ENCODE results near the gene STAB2.

STAB2 gene

DNA sequence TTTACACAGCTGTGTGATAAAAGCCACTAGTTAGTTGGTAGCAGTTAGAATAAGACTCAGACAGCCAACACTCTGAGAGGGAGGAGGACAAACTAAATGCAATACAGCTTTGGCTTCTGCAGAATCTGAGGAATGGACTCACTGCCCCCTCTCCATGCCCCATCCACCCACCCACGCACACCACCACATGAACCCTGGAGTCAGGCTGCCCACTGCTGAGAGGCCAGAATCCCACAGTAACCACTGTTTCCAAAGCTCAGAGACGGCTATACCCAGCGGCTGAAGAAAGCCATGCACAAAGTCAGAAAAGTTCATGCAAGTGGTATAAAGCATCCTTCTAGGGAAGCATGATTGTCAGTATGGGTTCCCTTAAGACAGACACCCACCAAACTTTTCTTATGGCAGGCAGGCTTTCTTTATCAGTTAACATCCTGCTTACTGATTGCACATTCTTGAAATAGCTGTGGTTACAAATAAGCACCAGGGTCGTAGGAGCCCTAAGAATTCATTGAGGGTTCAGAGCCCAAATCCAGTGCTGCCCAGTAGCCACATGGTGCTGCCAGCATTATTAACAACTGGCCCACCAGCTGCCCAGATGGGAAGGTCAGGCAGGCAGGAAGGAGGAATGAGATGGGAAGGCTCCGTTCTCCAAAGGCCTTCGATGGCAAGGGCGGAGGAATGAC, 192.5 kb downstream of the STAB2 start:
- TF ChIP-seq, protein P1, sequence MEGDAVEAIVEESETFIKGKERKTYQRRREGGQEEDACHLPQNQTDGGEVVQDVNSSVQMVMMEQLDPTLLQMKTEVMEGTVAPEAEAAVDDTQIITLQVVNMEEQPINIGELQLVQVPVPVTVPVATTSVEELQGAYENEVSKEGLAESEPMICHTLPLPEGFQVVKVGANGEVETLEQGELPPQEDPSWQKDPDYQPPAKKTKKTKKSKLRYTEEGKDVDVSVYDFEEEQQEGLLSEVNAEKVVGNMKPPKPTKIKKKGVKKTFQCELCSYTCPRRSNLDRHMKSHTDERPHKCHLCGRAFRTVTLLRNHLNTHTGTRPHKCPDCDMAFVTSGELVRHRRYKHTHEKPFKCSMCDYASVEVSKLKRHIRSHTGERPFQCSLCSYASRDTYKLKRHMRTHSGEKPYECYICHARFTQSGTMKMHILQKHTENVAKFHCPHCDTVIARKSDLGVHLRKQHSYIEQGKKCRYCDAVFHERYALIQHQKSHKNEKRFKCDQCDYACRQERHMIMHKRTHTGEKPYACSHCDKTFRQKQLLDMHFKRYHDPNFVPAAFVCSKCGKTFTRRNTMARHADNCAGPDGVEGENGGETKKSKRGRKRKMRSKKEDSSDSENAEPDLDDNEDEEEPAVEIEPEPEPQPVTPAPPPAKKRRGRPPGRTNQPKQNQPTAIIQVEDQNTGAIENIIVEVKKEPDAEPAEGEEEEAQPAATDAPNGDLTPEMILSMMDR (IDR thresholded peaks at IDR 0.05; ENCODE audit: low read length) = no peak
- TF ChIP-seq EZH2phosphoT487 (IDR thresholded peaks at IDR 0.05; ENCODE audit: low read length) (no peak), EZH2 (optimal IDR thresholded peaks at IDR 0.05; ENCODE audit: low read depth, low read length) (no peak)
- no peak overlapping the region for H3K9ac ChIP-seq (ENCODE audit: low read length)
- no peaks in the 10 kb centered on the region for H3K4me1 ChIP-seq (ENCODE audit: low read length)
- no peak overlapping the region for H3K4me3 ChIP-seq (ENCODE audit: low read length)
- no peaks in the 10 kb centered on the region for H3K9me2 ChIP-seq (replicated peaks; ENCODE audit: insufficient read depth, low read length)
- H3K79me2 ChIP-seq (ENCODE audit: low read length) = no peaks in the 10 kb centered on the region
- no peak for DNase-seq
- no peaks in the 10 kb centered on the region for H3K27me3 ChIP-seq (replicated peaks; ENCODE audit: insufficient read depth, low read length)
- H2AFZ ChIP-seq (ENCODE audit: low read length) = no peak overlapping the region
- no peaks in the 10 kb centered on the region for H3F3A ChIP-seq (ENCODE audit: insufficient read depth, low read length)
- H3K27ac ChIP-seq (ENCODE audit: low read length) = no peak overlapping the region
- H4K20me1 ChIP-seq (ENCODE audit: insufficient read depth, low read length) = no peaks in the 10 kb centered on the region
- H3K9me3 ChIP-seq (replicated peaks; ENCODE audit: insufficient read depth, low read length) = no peaks in the 10 kb centered on the region
- no peaks in the 10 kb centered on the region; the same call in none of the 2 replicates for H3K36me3 ChIP-seq (replicated peaks; ENCODE audit: insufficient read depth, low read length)
- H3K4me2 ChIP-seq (ENCODE audit: low read depth, low read length) = no peak overlapping the region

DNA sequence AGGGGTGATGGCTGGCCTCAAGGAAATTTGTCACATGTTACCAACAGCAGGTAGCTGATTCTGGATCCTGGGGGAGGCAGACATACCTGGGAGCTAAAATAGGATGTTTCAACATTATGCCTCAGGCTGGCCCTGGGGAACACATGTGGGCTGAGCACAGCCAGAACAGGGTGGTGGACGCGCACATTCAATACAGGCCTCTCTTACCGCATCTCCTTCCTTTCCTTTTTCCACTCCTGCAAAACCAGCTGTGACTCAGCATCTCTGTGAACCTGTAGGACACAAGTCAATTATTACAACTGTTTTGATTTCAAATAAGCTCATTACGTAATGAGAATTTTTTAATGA, 193.0 kb downstream of the STAB2 start:
- no peaks in the 10 kb centered on the region for H3K27me3 ChIP-seq (replicated peaks; ENCODE audit: insufficient read depth, low read length)
- H2AFZ ChIP-seq (ENCODE audit: low read length) = no peak overlapping the region
- H3K4me3 ChIP-seq (ENCODE audit: low read length) = no peak overlapping the region
- no peaks in the 10 kb centered on the region for H3K9me3 ChIP-seq (replicated peaks; ENCODE audit: insufficient read depth, low read length)
- no peaks in the 10 kb centered on the region for H4K20me1 ChIP-seq (ENCODE audit: insufficient read depth, low read length)
- H3K36me3 ChIP-seq (replicated peaks; ENCODE audit: insufficient read depth, low read length) = no peaks in the 10 kb centered on the region; the same call in none of the 2 replicates
- no peaks in the 10 kb centered on the region for H3F3A ChIP-seq (ENCODE audit: insufficient read depth, low read length)
- TF ChIP-seq EZH2phosphoT487 (IDR thresholded peaks at IDR 0.05; ENCODE audit: low read length) (no peak), EZH2 (optimal IDR thresholded peaks at IDR 0.05; ENCODE audit: low read depth, low read length) (no peak)
- TF ChIP-seq, protein P1 (IDR thresholded peaks at IDR 0.05; ENCODE audit: low read length) = no peak
- no peak for DNase-seq
- no peak overlapping the region for H3K9ac ChIP-seq (ENCODE audit: low read length)
- no peaks in the 10 kb centered on the region for H3K79me2 ChIP-seq (ENCODE audit: low read length)
- no peak overlapping the region for H3K27ac ChIP-seq (ENCODE audit: low read length)
- H3K4me1 ChIP-seq (ENCODE audit: low read length) = no peaks in the 10 kb centered on the region
- H3K4me2 ChIP-seq (ENCODE audit: low read depth, low read length) = no peak overlapping the region
- no peaks in the 10 kb centered on the region for H3K9me2 ChIP-seq (replicated peaks; ENCODE audit: insufficient read depth, low read length)

DNA sequence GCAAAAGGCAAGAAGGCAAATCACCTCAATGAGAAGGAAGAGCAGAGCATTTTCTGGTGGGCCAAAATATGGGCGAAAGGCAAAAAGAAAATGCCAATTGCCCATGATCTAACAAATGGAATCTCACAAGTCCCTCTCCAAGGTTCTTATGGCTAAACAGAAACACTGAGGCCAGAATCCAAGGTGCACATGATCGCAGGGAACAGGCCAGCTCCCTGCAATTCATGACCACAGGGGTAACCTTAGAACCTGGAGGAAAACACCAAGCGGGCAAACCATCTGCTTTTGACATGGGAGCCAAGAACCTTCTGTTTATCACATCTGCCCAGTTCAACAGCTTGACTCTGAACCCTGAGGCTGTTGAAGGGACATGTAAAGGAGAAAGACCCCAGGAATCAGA, 193.9 kb downstream of the STAB2 start:
- H3K4me1 ChIP-seq (ENCODE audit: low read length) = no peaks in the 10 kb centered on the region
- no peak overlapping the region for H3K4me3 ChIP-seq (ENCODE audit: low read length)
- no peaks in the 10 kb centered on the region for H3K79me2 ChIP-seq (ENCODE audit: low read length)
- H3F3A ChIP-seq (ENCODE audit: insufficient read depth, low read length) = no peaks in the 10 kb centered on the region
- TF ChIP-seq, protein P1 (IDR thresholded peaks at IDR 0.05; ENCODE audit: low read length) = no peak
- TF ChIP-seq EZH2phosphoT487 (IDR thresholded peaks at IDR 0.05; ENCODE audit: low read length) (no peak), EZH2 (optimal IDR thresholded peaks at IDR 0.05; ENCODE audit: low read depth, low read length) (no peak)
- no peaks in the 10 kb centered on the region for H3K27me3 ChIP-seq (replicated peaks; ENCODE audit: insufficient read depth, low read length)
- H3K36me3 ChIP-seq (replicated peaks; ENCODE audit: insufficient read depth, low read length) = no peaks in the 10 kb centered on the region; the same call in 1 of the 2 replicates
- H3K9ac ChIP-seq (ENCODE audit: low read length) = no peak overlapping the region
- H4K20me1 ChIP-seq (ENCODE audit: insufficient read depth, low read length) = no peaks in the 10 kb centered on the region
- no peak overlapping the region for H3K4me2 ChIP-seq (ENCODE audit: low read depth, low read length)
- no peak for DNase-seq
- no peak overlapping the region for H2AFZ ChIP-seq (ENCODE audit: low read length)
- H3K9me3 ChIP-seq (replicated peaks; ENCODE audit: insufficient read depth, low read length) = no peaks in the 10 kb centered on the region
- H3K9me2 ChIP-seq (replicated peaks; ENCODE audit: insufficient read depth, low read length) = no peaks in the 10 kb centered on the region
- H3K27ac ChIP-seq (ENCODE audit: low read length) = no peak overlapping the region
